GM23248 (cell line): ENCODE measurements around the gene PXT1. TPM values are rescaled to one million over a fixed set of nuclear protein-coding genes. Genes with fewer than 3 reads are reported as not detected.
A peak's percentile ranks its signal among the peaks of the same experiment; 100 is the strongest.
"Not testable (repeated sequence)": the region's sequence is repeated elsewhere in the genome, so short reads cannot be mapped to it uniquely, and the experiment has no call there.

ENCODE experiments used
- DNase-seq: peaks from one replicate; pipeline ENCODE4 v3.0.0-alpha.2; 2015
- H2AFZ ChIP-seq: fragments of 200-600 bp; sonication (generic); 2 replicates; pipeline ENCODE4 v1.6.1; 2016; ENCODE audit warnings: antibody characterized with exemption
- H3F3A ChIP-seq: fragments of 200-600 bp; sonication (generic); 2 replicates; pipeline ENCODE4 v1.6.1; 2016; ENCODE audit warnings: mild to moderate bottlenecking, antibody characterized with exemption, mixed run types; ENCODE audit not compliant: insufficient read depth
- H3K27ac ChIP-seq: fragments of 200-600 bp; sonication (generic); 2 replicates; pipeline ENCODE4 v1.5.1; 2016; ENCODE audit warnings: mild to moderate bottlenecking
- H3K27me3 ChIP-seq: fragments of 200-600 bp; sonication (generic); replicated peaks from 2 replicates; pipeline ENCODE4 v1.6.1; 2016; ENCODE audit warnings: mild to moderate bottlenecking; ENCODE audit not compliant: insufficient read depth
- H3K36me3 ChIP-seq: fragments of 200-600 bp; sonication (generic); 2 replicates; pipeline ENCODE4 v1.6.1; 2016; ENCODE audit warnings: low read depth, mild to moderate bottlenecking
- H3K4me1 ChIP-seq: fragments of 200-600 bp; sonication (generic); 2 replicates; pipeline ENCODE4 v1.6.1; 2016; ENCODE audit warnings: mild to moderate bottlenecking; ENCODE audit not compliant: insufficient read depth
- H3K4me2 ChIP-seq: fragments of 200-600 bp; sonication (generic); one replicate; pipeline ENCODE4 v1.6.1; 2016; ENCODE audit warnings: mild to moderate bottlenecking; ENCODE audit not compliant: unreplicated experiment
- H3K4me3 ChIP-seq: fragments of 200-600 bp; sonication (generic); 2 replicates; pipeline ENCODE4 v1.5.1; 2016; ENCODE audit warnings: mild to moderate bottlenecking
- H3K79me2 ChIP-seq: fragments of 200-600 bp; sonication (generic); 2 replicates; pipeline ENCODE4 v1.6.1; 2016; ENCODE audit warnings: mild to moderate bottlenecking; ENCODE audit not compliant: insufficient read depth
- H3K9ac ChIP-seq: fragments of 200-600 bp; sonication (generic); 2 replicates; pipeline ENCODE4 v1.6.1; 2016; ENCODE audit warnings: mild to moderate bottlenecking
- H3K9me2 ChIP-seq: fragments of 200-600 bp; sonication (generic); 2 replicates; pipeline ENCODE4 v1.6.1; 2016; ENCODE audit warnings: mixed run types, mild to moderate bottlenecking, moderate library complexity; ENCODE audit not compliant: insufficient read depth
- H3K9me3 ChIP-seq: fragments of 200-600 bp; sonication (generic); one replicate; pipeline ENCODE4 v1.6.1; 2017; ENCODE audit warnings: low read depth
- H4K20me1 ChIP-seq: fragments of 200-600 bp; sonication (generic); 2 replicates; pipeline ENCODE4 v1.6.0; 2016; ENCODE audit not compliant: insufficient read depth
- EZH2 ChIP-seq: fragments of 200-600 bp; sonication (generic); IDR thresholded peaks from 2 replicates; pipeline ENCODE4 v1.6.1; 2018; ENCODE audit warnings: antibody characterized with exemption, mild to moderate bottlenecking; ENCODE audit not compliant: insufficient read depth, poor library complexity, severe bottlenecking
- EZH2phosphoT487 ChIP-seq: fragments of 200-600 bp; sonication (generic); IDR thresholded peaks from 2 replicates; pipeline ENCODE4 v1.6.1; 2018; ENCODE audit warnings: antibody characterized with exemption, moderate library complexity, mild to moderate bottlenecking, low read depth; ENCODE audit not compliant: insufficient read depth
- WGBS, 2 experiments: methylation state at CpG; one replicate each; pipeline ENCODE4 v1.1.6; 2015 to 2017; ENCODE audit warnings: low lambda C conversion rate in 2 of 2, low coverage in 1 of 2; ENCODE audit errors: missing lambda C conversion rate in 2 of 2; 5-methylcytosine and 5-hydroxymethylcytosine counted together
- in situ Hi-C: fragments of 300-500 bp; cut with MboI; formaldehyde crosslinking; loops from 2 replicates; pipeline ENCODE4 v1.15.0; 2020
- polyA plus RNA-seq: library from polyadenylated mRNA; unstranded; fragments of >200 nt; fragmentation: Nextera tagmentation; extraction: Ambion mirVana; gene quantifications from 2 replicates; pipeline ENCODE4 v1.2.1, GENCODE V29; 2016
- total RNA-seq: library from RNA; depleted of rRNA; stranded (reverse); fragments of >200 nt; shearing (Covaris generic); gene quantifications from 2 replicates; pipeline ENCODE4 v1.2.3, GENCODE V29; 2014

Gene PXT1
- total and polyA plus RNA-seq, 2 experiments from 2014 or later: not detected

- H3K4me1 ChIP-seq: peaks cover 10% of the 10 kb centered on the region
- H3K9ac ChIP-seq: no peak overlapping the region
- peaks cover 6% of the 10 kb centered on the region for H3F3A ChIP-seq
- no peak overlapping the region for H3K27ac ChIP-seq
- no peak overlapping the region for H3K4me2 ChIP-seq
- no peak overlapping the region for H2AFZ ChIP-seq
- H4K20me1 ChIP-seq: no peaks in the 10 kb centered on the region
- no peaks in the 10 kb centered on the region for H3K9me2 ChIP-seq
- in situ Hi-C loops: no loop called here
- DNase-seq: peak; percentile 22
- H3K36me3 ChIP-seq: no peaks in the 10 kb centered on the region
- WGBS, 2 experiments: 84 to 87% methylated on average over 3 of the region's 3 CpGs
- no peak overlapping the region for H3K4me3 ChIP-seq
- no peaks in the 10 kb centered on the region for H3K27me3 ChIP-seq
- H3K9me3 ChIP-seq: no peaks in the 10 kb centered on the region
- TF ChIP-seq EZH2phosphoT487: no peak
- TF ChIP-seq EZH2: no peak
- H3K79me2 ChIP-seq: no peaks in the 10 kb centered on the region
Measured at GRCh38 chr6:36418558-36418957, 24.1 kb downstream of the PXT1 start.

- Histone ChIP-seq H3K27ac (no peak overlapping the region), H3K9me3 (no peaks in the 10 kb centered on the region), H3K4me1 (peaks cover 10% of the 10 kb centered on the region), H3K4me2 (no peak overlapping the region), H3K9ac (no peak overlapping the region), H4K20me1 (no peaks in the 10 kb centered on the region), H2AFZ (peak overlapping the region; percentile 61), H3K27me3 (no peaks in the 10 kb centered on the region), H3K9me2 (no peaks in the 10 kb centered on the region), H3F3A (peaks cover 6% of the 10 kb centered on the region), H3K4me3 (no peak overlapping the region), H3K36me3 (no peaks in the 10 kb centered on the region), H3K79me2 (no peaks in the 10 kb centered on the region)
- 27 to 28% methylated on average over 1 of the region's 1 CpG for WGBS, 2 experiments
- no peak for TF ChIP-seq EZH2phosphoT487
- in situ Hi-C loops: no loop called here
- peak; percentile 22 for DNase-seq
Measured at GRCh38 chr6:36414481-36414880, 28.2 kb downstream of the PXT1 start.

GRCh38 chr6:36413489-36414480, 28.9 kb downstream of the PXT1 start:
- no peaks in the 10 kb centered on the region for H3K9me3 ChIP-seq
- WGBS, 2 experiments: 67 to 78% methylated on average over 4 of the region's 4 CpGs
- H4K20me1 ChIP-seq: no peaks in the 10 kb centered on the region
- peaks cover 6% of the 10 kb centered on the region for H3F3A ChIP-seq
- no peaks in the 10 kb centered on the region for H3K36me3 ChIP-seq
- peaks cover 10% of the 10 kb centered on the region for H3K4me1 ChIP-seq
- H3K27me3 ChIP-seq: no peaks in the 10 kb centered on the region
- H3K4me2 ChIP-seq: no peak overlapping the region
- DNase-seq: no peak
- H3K27ac ChIP-seq: no peak overlapping the region
- H3K9ac ChIP-seq: no peak overlapping the region
- H3K9me2 ChIP-seq: no peaks in the 10 kb centered on the region
- H3K4me3 ChIP-seq: no peak overlapping the region
- H3K79me2 ChIP-seq: no peaks in the 10 kb centered on the region
- no peak for TF ChIP-seq EZH2
- TF ChIP-seq EZH2phosphoT487: no peak
- in situ Hi-C loops: no loop called here
- peak overlapping the region; percentile 61 for H2AFZ ChIP-seq

GRCh38 chr6:36409718-36410117, 32.9 kb downstream of the PXT1 start:
- H3K9me2 ChIP-seq, in situ Hi-C loops, H2AFZ ChIP-seq, H3K4me1 ChIP-seq, H3K36me3 ChIP-seq, H3K27ac ChIP-seq, H4K20me1 ChIP-seq, H3K27me3 ChIP-seq, H3K4me3 ChIP-seq, H3K4me2 ChIP-seq, H3K9me3 ChIP-seq, H3K79me2 ChIP-seq, H3F3A ChIP-seq, DNase-seq, H3K9ac ChIP-seq: not testable (repeated sequence)
- 52 to 57% methylated on average over 2 to 5 of the region's 5 CpGs for WGBS, 2 experiments
